GM12874 (cell line): Measurements from ENCODE around the gene TET2.

Experiments used
- CTCF ChIP-seq: IDR thresholded peaks from 2 replicates; pipeline ENCODE4 v1.5.1; 2011; ENCODE audit warnings: low read depth, mild to moderate bottlenecking, control low read depth, low read length, moderate library complexity; ENCODE audit not compliant: insufficient read depth

Gene TET2

GRCh38 chr4:105186701-105187161, 40.1 kb downstream of the TET2 start:
- no peak for TF ChIP-seq CTCF

DNA sequence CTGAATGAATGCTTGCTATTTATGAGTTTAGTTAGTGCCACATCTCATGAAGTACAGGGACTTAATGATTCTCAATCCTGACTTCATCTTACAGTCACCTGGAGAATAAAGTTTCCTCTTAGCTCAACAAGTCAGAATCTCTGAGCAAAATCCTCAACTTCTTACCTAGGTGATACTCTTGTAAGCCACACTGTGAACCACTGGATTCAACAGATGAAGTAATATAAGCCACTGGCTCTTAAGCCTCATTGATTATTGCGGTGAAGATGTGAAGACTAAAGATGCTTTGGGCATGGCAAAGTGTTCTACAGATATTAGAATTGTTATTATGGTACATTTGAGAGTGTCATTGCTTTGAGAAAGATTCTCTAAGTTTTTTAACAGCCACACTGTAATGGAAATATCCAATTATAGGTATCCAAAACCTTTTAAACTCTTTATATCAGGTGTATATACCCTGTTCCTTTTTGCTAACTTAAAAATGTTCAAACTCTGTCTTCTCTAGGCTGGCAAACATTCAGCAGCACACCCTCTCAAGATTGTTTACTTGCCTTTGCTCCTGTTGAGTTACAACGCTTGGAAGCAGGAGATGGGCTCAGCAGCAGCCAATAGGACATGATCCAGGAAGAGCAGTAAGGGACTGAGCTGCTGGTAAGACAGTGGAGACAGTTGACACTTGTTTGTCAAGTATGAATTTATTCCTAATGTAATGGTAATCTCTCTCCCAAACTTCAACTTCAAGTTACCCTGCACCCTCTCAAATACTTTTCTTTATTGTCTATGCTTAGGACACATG, 43.4 kb downstream of the TET2 start:
- TF ChIP-seq CTCF, result no peak

DNA sequence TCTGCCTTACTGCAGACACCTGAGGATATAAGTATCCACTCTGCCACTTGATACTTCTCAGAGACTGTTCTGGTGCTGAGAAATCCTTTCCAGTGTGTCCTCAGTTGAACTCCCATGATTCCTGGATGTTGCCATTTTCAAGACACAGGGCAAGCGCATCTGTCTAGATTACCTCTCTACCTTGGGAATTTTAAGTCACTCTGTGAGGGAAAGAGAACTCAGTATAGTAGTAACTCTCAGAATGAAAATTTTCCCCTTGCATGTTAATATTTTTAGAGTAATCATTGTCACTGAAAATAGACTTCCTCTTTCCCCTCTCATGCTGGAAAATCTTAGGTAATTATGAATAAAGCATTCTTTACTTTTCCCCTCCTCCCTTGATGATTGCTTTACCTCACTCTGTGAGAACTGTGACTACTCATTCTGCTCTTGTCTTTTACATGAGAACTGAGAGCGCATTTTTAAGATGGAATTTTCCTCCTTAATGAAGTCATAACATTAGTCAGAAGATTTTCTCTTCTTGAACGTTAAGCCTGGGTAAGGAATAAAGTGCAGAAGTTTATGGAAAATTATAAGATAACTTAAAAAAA, 45.0 kb downstream of the TET2 start:
- no peak for TF ChIP-seq CTCF

DNA sequence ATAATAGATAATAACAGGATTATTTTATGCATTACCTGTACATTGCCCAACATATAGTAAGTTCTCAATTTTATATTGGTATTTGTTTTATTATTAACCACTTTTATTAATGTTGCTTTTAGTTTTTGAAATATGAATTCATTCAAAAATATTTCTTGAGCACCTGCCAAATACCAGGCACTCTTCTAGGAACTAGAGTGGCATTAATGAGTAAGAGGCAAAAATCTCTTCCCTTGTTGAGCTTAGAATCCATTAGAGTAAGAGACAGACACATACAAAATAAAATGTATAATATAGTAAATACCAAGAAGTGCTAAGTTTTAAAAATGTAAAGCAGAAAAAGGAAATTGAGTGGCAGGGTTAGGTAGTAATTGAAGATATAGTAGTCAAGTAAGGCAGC, 45.8 kb downstream of the TET2 start:
- TF ChIP-seq CTCF, result no peak

DNA sequence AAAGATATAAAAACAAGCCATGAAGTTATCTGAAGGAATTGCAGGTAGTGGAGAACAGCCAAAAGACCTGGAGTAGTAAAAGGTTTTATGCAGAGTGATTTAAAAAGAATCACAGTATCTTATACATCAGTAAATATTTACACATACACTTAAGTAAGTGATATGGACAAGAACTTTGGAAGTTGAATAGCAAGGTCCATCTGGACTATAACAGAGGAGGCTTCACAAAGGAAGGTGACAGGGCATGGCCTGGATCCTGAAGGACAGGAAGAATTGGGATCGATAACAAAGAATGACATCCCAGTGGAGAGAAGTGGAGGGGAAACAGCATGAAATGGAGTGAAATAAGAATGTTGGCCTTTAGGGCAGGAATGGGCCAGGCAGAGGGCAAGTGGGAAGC, 46.2 kb downstream of the TET2 start:
- no peak for TF ChIP-seq CTCF

GRCh38 chr4:105193536-105193935, 46.9 kb downstream of the TET2 start:
- no peak for TF ChIP-seq CTCF

DNA sequence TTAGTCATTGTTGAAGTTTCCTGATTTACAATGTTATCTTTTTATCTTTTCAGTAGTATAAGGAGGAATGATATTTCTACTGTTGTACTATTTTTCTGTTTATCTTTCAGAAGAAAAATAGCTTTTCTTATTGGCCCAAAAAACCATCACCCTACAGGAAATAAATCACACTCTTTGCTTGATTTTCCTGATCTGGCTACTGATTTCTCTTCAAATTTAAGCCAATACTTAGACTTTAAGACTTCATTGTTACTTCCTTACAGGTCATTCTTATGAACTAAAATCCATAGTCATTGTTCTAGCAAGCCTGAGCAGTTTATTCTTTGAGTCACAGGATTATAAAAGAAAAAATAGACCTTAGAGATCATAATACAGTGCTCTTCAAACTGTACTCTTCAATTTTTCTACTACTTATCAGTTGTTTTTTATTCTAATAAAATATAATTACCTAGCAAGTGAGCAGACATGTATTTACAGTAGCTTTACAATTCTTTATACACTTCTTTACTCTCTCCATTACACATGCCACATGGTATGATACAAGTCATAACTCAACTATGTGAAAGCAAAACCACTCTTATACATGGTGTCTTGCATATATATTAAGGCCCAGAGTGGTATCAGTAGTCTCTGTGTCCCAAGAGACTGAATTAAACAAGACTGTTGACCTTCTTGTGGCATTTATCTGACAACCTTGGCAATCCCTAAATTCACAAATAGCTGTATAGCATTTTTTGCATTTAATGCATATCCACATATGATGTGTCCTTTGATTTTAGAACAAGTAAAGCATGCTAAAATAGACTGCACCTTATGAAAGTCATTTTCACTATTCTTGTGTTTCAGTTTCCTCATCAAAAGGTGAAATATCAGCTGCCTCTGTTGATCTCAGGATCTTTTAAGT, 47.9 kb downstream of the TET2 start:
- no peak for TF ChIP-seq CTCF
